H1 (cell line): Measurements from ENCODE around the gene USH2A. TPM values are rescaled to one million over a fixed set of nuclear protein-coding genes. Genes with fewer than 3 reads are reported as not detected.
"Not testable (repeated sequence)": the region's sequence is repeated elsewhere in the genome, so short reads cannot be mapped to it uniquely, and the experiment has no call there.

Experiments
- CTCF ChIA-PET: fragments of 300-600 bp; sonication (Branson Sonifier 250); formaldehyde crosslinking; loops from one replicate; lab custom pipeline; 2021; ENCODE audit not compliant: partially characterized antibody; lab: Charles Lee
- POLR2A ChIA-PET: fragments of 300-600 bp; sonication (Branson Sonifier 250); formaldehyde crosslinking; loops from one replicate; lab custom pipeline; 2021; ENCODE audit warnings: inconsistent platforms; ENCODE audit not compliant: partially characterized antibody; lab: Charles Lee
- DNase-seq, 2 experiments: peaks; one replicate each; pipeline versions ENCODE4 v3.0.0 to v3.0.0-alpha.2; 2010 to 2022; ENCODE audit warnings: low spot score in 2 of 2, low read depth in 1 of 2, mixed read lengths in 1 of 2
- FAIRE-seq: peaks from 2 replicates; lab custom pipeline; 2011; peaks lifted over from hg19 to GRCh38; lab: Jason Lieb, UNC
- H2AFZ ChIP-seq: 2 replicates; pipeline ENCODE4 v1.8.1; 2012; ENCODE audit warnings: low read length, inconsistent platforms
- H2AK5ac ChIP-seq: 2 replicates; pipeline ENCODE4 v1.6.1; 2013; ENCODE audit warnings: low read depth, low read length
- H2BK120ac ChIP-seq: replicated peaks from 2 replicates; pipeline ENCODE3; 2013; ENCODE audit warnings: low read depth, low read length, inconsistent platforms
- H2BK12ac ChIP-seq: 2 replicates; pipeline ENCODE4 v1.6.1; 2013; ENCODE audit warnings: low read depth, low read length
- H2BK15ac ChIP-seq: 2 replicates; pipeline ENCODE4 v1.6.1; 2013; ENCODE audit warnings: low read length
- H2BK20ac ChIP-seq: 2 replicates; pipeline ENCODE4 v1.6.1; 2013; ENCODE audit warnings: low read length
- H2BK5ac ChIP-seq: 2 replicates; pipeline ENCODE4 v1.6.1; 2013; ENCODE audit warnings: low read depth, low read length
- H3K14ac ChIP-seq: 2 replicates; pipeline ENCODE4 v1.6.1; 2013; ENCODE audit warnings: inconsistent platforms; ENCODE audit not compliant: insufficient read length
- H3K18ac ChIP-seq: 2 replicates; pipeline ENCODE4 v1.6.1; 2013; ENCODE audit warnings: low read length; ENCODE audit errors: extremely low read depth
- H3K23ac ChIP-seq: 2 replicates; pipeline ENCODE4 v1.6.1; 2013; ENCODE audit warnings: inconsistent platforms; ENCODE audit not compliant: insufficient read length
- H3K23me2 ChIP-seq: 2 replicates; pipeline ENCODE4 v1.6.1; 2013; ENCODE audit warnings: low read depth, low read length
- H3K27ac ChIP-seq: 2 replicates; pipeline ENCODE4 v1.6.1; 2011; ENCODE audit warnings: low read depth, low read length, inconsistent platforms
- H3K27me3 ChIP-seq, 4 experiments: replicated peaks in 1 of 4; 1 replicate in 1 of 4; 2 replicates in 3 of 4; pipeline versions ENCODE4 v1.6.1 to v1.8.1; 2011 to 2013; ENCODE audit warnings: low read length in 3 of 4, mild to moderate bottlenecking in 3 of 4, inconsistent platforms in 2 of 4, mixed read lengths in 2 of 4, moderate library complexity in 1 of 4; ENCODE audit not compliant: control insufficient read depth in 3 of 4, insufficient read depth in 3 of 4; ENCODE audit errors: extremely low read depth in 1 of 4
- H3K36me3 ChIP-seq, 4 experiments: 2 replicates each; pipeline versions ENCODE4 v1.6.1 to v1.8.1; 2011 to 2013; ENCODE audit warnings: mild to moderate bottlenecking in 4 of 4, low read length in 3 of 4, moderate library complexity in 2 of 4, control low read depth in 1 of 4, inconsistent platforms in 1 of 4; ENCODE audit not compliant: insufficient read depth in 4 of 4, control insufficient read depth in 2 of 4
- H3K4ac ChIP-seq: replicated peaks from 2 replicates; pipeline ENCODE3; 2013; ENCODE audit warnings: low read length, low read depth, mixed read lengths, inconsistent platforms; ENCODE audit not compliant: insufficient read length
- H3K4me1 ChIP-seq, 4 experiments: replicated peaks in 1 of 4; 1 replicate in 1 of 4; 2 replicates in 3 of 4; pipeline versions ENCODE4 v1.6.1 to v1.8.1; 2011 to 2013; ENCODE audit warnings: low read length in 3 of 4, inconsistent platforms in 2 of 4, mixed read lengths in 1 of 4; ENCODE audit not compliant: insufficient read depth in 4 of 4, control insufficient read depth in 3 of 4
- H3K4me2 ChIP-seq, 2 experiments: 2 replicates each; pipeline versions ENCODE4 v1.6.1 to v1.8.1; 2011 to 2013; ENCODE audit warnings: low read depth in 2 of 2, low read length in 2 of 2, control low read depth in 1 of 2, inconsistent platforms in 1 of 2, mild to moderate bottlenecking in 1 of 2; ENCODE audit not compliant: insufficient read depth in 1 of 2
- H3K4me3 ChIP-seq, 4 experiments: fragments of 200-600, 300-600 bp in 1 of 4; sonication (generic), shearing (Covaris generic), sonication (Bioruptor Twin) in 1 of 4; 2 replicates each; pipeline versions ENCODE4 v1.5.1 to v1.8.1; 2011 to 2016; ENCODE audit warnings: low read length in 4 of 4, low read depth in 3 of 4, control low read depth in 2 of 4, inconsistent platforms in 2 of 4, mild to moderate bottlenecking in 2 of 4, mixed read lengths in 1 of 4, moderate library complexity in 1 of 4; ENCODE audit not compliant: insufficient read depth in 2 of 4; ENCODE audit errors: extremely low read depth in 1 of 4
- H3K56ac ChIP-seq: replicated peaks from 2 replicates; pipeline ENCODE3; 2013; ENCODE audit warnings: low read depth, mild to moderate bottlenecking, mixed read lengths, low read length, inconsistent platforms; ENCODE audit not compliant: insufficient read length
- H3K79me1 ChIP-seq: 2 replicates; pipeline ENCODE4 v1.6.1; 2013; ENCODE audit warnings: low read depth, low read length, control low read depth
- H3K79me2 ChIP-seq, 2 experiments: 2 replicates each; pipeline versions ENCODE4 v1.6.1 to v1.8.1; 2012 to 2013; ENCODE audit warnings: low read length in 2 of 2, mild to moderate bottlenecking in 2 of 2, inconsistent platforms in 1 of 2; ENCODE audit not compliant: insufficient read depth in 2 of 2, control insufficient read depth in 1 of 2
- H3K9ac ChIP-seq, 4 experiments: replicated peaks in 1 of 4; 1 replicate in 1 of 4; 2 replicates in 3 of 4; pipeline versions ENCODE4 v1.6.1 to v1.8.1; 2011 to 2013; ENCODE audit warnings: low read depth in 3 of 4, low read length in 3 of 4, control low read depth in 2 of 4, mild to moderate bottlenecking in 2 of 4, moderate library complexity in 2 of 4, inconsistent platforms in 1 of 4; ENCODE audit errors: extremely low read depth in 1 of 4
- H3K9me3 ChIP-seq, 2 experiments: 2 replicates each; pipeline versions ENCODE4 v1.6.1 to v1.8.1; 2012 to 2013; ENCODE audit warnings: mild to moderate bottlenecking in 2 of 2, moderate library complexity in 2 of 2, control low read depth in 1 of 2, inconsistent platforms in 1 of 2, low read depth in 1 of 2, low read length in 1 of 2, mixed read lengths in 1 of 2; ENCODE audit not compliant: insufficient read depth in 2 of 2
- H4K20me1 ChIP-seq, 2 experiments: replicated peaks in 1 of 2; 2 replicates each; pipeline versions ENCODE3 to v1.8.1; 2011 to 2013; ENCODE audit warnings: inconsistent platforms in 2 of 2, low read length in 2 of 2, mild to moderate bottlenecking in 1 of 2; ENCODE audit not compliant: insufficient read depth in 2 of 2, control insufficient read depth in 1 of 2
- H4K5ac ChIP-seq: 2 replicates; pipeline ENCODE4 v1.6.1; 2013; ENCODE audit warnings: low read length, low read depth, mixed read lengths, inconsistent platforms; ENCODE audit not compliant: insufficient read length
- H4K8ac ChIP-seq: 2 replicates; pipeline ENCODE4 v1.8.0; 2013; ENCODE audit warnings: mild to moderate bottlenecking, moderate library complexity, low read length, inconsistent platforms; ENCODE audit not compliant: insufficient read depth; ENCODE audit errors: extremely low read depth
- H4K91ac ChIP-seq: replicated peaks from 2 replicates; pipeline ENCODE3; 2013; ENCODE audit warnings: low read length, mixed read lengths, inconsistent platforms; ENCODE audit not compliant: insufficient read length
- WGBS, 2 experiments: shearing (Covaris generic) in 1 of 2; methylation state at CpG; one replicate each; pipeline versions ENCODE4 v1.1.6 to v1.1.7; 2013 to 2015; ENCODE audit warnings: low lambda C conversion rate in 2 of 2, mixed read lengths in 2 of 2, inconsistent platforms in 1 of 2, low coverage in 1 of 2, missing lambda C conversion rate in 1 of 2; ENCODE audit not compliant: insufficient replicate concordance in 2 of 2, insufficient coverage in 1 of 2, insufficient read length in 1 of 2; ENCODE audit errors: extremely low coverage in 1 of 2, missing lambda C conversion rate in 1 of 2; 5-methylcytosine and 5-hydroxymethylcytosine counted together
- polyA plus RNA-seq, 7 experiments: library from polyadenylated mRNA; depleted of rRNA in 3 of 7; stranded (reverse) in 5 of 7; unstranded in 2 of 7; fragments of >200 nt in 5 of 7; fragments of 200-250 nt in 2 of 7; gene quantifications; 1 replicate in 5 of 7; 2 replicates in 1 of 7; 4 replicates in 1 of 7; pipeline versions ENCODE4 v1.2.1 to v1.2.3, GENCODE V29; 2011 to 2013; ENCODE audit warnings: missing spikeins in 2 of 7, mixed read lengths in 2 of 7
- total RNA-seq: library from RNA; stranded (reverse); fragmentation: NEBNext Ultra II Directional; extraction: Animal tissue kit (Norgen Biotek cat#: 25700); gene quantifications from 2 replicates; pipeline ENCODE4 v1.2.1, GENCODE V29; 2021

The USH2A gene
- total and polyA plus RNA-seq, 2 of the 8 experiments (the other 6 are each of a cell fraction or from before 2014, with no cell fraction given), result 0.02 to 0.17 TPM

- H3K79me1 ChIP-seq, DNase-seq, H3K27ac ChIP-seq, H3K27me3 ChIP-seq, H3K9ac ChIP-seq, H3K79me2 ChIP-seq, H2BK15ac ChIP-seq, H4K8ac ChIP-seq, H3K4me1 ChIP-seq, H3K23me2 ChIP-seq, POLR2A ChIA-PET, H3K36me3 ChIP-seq, H3K9me3 ChIP-seq, H2BK5ac ChIP-seq, H3K4ac ChIP-seq, H3K18ac ChIP-seq, H4K20me1 ChIP-seq, H2AFZ ChIP-seq, H2BK12ac ChIP-seq, H3K4me2 ChIP-seq, H3K23ac ChIP-seq, H3K4me3 ChIP-seq, H4K5ac ChIP-seq, CTCF ChIA-PET, H3K56ac ChIP-seq, H4K91ac ChIP-seq, H2AK5ac ChIP-seq, FAIRE-seq, H3K14ac ChIP-seq, H2BK20ac ChIP-seq, H2BK120ac ChIP-seq: not testable (repeated sequence)
- WGBS, 2 experiments, result 97% methylated on average over 5 of the region's 10 CpGs; no CpG with 5 or more reads in 1 of the 2 experiments
Observed at GRCh38 chr1:216009456-216009855, 413.8 kb downstream of the USH2A start.
